Measurements from ENCODE around the gene ALDH2.
A peak's percentile ranks its signal among the peaks of the same experiment; 100 is the strongest.

ALDH2 gene

DNA sequence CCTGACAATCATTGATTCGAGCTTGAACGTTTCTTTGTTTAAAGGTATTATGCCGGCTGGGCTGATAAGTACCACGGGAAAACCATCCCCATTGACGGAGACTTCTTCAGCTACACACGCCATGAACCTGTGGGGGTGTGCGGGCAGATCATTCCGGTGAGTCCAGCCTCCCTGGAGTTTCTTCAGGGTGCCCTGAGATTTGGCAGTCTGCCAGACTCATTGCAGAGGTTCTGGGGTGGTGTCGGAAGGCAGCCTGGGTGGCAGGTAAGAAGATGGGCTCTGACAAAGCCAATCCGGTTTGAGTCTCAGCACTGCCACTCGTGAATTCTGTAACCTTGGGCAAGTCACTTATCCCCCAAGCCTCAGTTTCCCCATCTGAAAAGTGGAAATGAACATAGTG lies 23.0 kb downstream of the ALDH2 start:
- no peaks in the 10 kb centered on the region for H3K27me3 ChIP-seq

DNA sequence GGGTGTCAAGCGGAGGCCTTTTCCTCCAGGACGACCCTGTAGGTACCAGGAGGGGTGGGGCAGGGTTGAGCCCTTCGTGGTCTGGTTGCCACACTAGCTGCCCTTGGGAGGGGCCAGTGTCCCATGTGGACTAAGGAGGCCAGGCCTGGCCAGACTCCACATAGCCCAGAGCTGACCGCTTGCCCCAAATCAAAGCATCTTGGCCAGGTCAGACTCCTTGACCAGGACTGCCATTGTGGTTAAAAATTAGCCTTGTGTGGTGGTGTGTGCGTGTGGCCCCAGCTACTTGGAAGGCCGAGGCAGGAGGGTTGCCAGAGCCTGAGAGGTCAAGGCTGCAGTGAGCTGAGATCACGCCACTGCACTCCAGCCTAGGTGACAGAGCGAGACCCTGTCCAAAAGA lies 24.8 kb downstream of the ALDH2 start:
- H3K36me3 ChIP-seq, result peaks cover 54% of the 10 kb centered on the region
- H3K4me3 ChIP-seq (ENCODE audit: low read depth, low read length), result no peak overlapping the region
- H3K9me3 ChIP-seq, result no peaks in the 10 kb centered on the region
- DNase-seq, result no peak
- H3K27me3 ChIP-seq, result no peaks in the 10 kb centered on the region
- TF ChIP-seq, protein P1, sequence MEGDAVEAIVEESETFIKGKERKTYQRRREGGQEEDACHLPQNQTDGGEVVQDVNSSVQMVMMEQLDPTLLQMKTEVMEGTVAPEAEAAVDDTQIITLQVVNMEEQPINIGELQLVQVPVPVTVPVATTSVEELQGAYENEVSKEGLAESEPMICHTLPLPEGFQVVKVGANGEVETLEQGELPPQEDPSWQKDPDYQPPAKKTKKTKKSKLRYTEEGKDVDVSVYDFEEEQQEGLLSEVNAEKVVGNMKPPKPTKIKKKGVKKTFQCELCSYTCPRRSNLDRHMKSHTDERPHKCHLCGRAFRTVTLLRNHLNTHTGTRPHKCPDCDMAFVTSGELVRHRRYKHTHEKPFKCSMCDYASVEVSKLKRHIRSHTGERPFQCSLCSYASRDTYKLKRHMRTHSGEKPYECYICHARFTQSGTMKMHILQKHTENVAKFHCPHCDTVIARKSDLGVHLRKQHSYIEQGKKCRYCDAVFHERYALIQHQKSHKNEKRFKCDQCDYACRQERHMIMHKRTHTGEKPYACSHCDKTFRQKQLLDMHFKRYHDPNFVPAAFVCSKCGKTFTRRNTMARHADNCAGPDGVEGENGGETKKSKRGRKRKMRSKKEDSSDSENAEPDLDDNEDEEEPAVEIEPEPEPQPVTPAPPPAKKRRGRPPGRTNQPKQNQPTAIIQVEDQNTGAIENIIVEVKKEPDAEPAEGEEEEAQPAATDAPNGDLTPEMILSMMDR (IDR thresholded peaks at IDR 0.05; ENCODE audit: low read depth, low read length), result no peak
- no peaks in the 10 kb centered on the region for H3K4me1 ChIP-seq

More for the DNA sequence above, 23.0 kb downstream of the ALDH2 start:
- no peaks in the 10 kb centered on the region for H3K4me1 ChIP-seq
- H3K9me3 ChIP-seq, result no peaks in the 10 kb centered on the region
- no peak for DNase-seq
- H3K4me3 ChIP-seq (ENCODE audit: low read depth, low read length), result no peak overlapping the region
- TF ChIP-seq, protein P1 (IDR thresholded peaks at IDR 0.05; ENCODE audit: low read depth, low read length), result no peak
- H3K36me3 ChIP-seq, result peaks cover 63% of the 10 kb centered on the region

DNA sequence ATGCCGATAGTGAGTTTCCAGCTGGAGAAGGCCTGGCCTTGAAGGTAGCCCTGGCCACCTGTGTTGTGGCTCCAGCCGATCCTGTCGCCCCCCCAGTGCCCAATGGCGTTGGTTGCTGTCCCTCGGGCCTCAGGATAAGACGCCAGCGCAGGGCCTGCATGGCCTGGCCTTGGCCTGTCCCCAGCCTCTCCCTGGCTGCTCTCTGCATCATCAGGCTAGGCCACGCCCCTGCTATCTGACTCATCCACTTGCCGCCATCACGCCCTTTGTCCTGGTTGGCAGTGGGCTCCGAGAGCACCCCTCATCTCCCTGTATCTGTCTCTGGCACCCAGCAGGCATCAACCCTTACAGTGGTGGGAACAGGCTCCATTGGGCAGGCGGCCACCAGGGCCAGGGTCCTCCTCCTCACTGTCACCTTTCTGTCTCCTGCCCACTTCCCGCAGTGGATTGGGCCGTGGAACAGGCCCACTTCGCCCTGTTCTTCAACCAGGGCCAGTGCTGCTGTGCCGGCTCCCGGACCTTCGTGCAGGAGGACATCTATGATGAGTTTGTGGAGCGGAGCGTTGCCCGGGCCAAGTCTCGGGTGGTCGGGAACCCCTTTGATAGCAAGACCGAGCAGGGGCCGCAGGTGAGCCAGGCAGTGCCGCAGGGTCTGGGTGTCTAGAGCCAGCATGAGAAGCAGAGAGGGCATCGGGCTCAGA lies 25.6 kb downstream of the ALDH2 start:
- H3K36me3 ChIP-seq, result peaks cover 51% of the 10 kb centered on the region
- H3K27me3 ChIP-seq, result no peaks in the 10 kb centered on the region
- no peaks in the 10 kb centered on the region for H3K9me3 ChIP-seq
- DNase-seq, result peak; percentile 43
- no peaks in the 10 kb centered on the region for H3K4me1 ChIP-seq
- no peak overlapping the region for H3K4me3 ChIP-seq (ENCODE audit: low read depth, low read length)
- TF ChIP-seq, protein P1 (IDR thresholded peaks at IDR 0.05; ENCODE audit: low read depth, low read length), result no peak

DNA sequence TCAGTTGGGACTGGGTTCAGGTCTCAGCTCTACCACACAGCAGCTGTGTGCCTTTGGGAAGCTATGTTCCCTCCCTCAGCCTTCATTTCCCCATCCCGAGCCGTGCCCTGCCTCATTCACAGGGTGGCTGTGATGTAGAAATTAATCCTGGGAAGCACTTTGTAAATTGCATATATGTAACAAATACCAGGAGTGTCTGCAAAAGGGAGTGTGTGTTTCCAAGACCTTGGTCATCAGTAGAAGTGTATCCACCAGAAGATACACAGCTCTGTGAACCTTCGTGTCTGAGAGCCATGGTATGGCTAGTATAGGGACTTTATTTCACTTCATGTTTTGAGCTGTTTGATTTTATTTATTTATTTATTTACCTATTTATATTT lies 26.1 kb downstream of the ALDH2 start:
- H3K9me3 ChIP-seq, result no peaks in the 10 kb centered on the region
- H3K4me3 ChIP-seq (ENCODE audit: low read depth, low read length), result no peak overlapping the region
- H3K4me1 ChIP-seq, result no peaks in the 10 kb centered on the region
- no peak for DNase-seq
- TF ChIP-seq, protein P1 (IDR thresholded peaks at IDR 0.05; ENCODE audit: low read depth, low read length), result no peak
- no peaks in the 10 kb centered on the region for H3K27me3 ChIP-seq
- peaks cover 54% of the 10 kb centered on the region for H3K36me3 ChIP-seq

DNA sequence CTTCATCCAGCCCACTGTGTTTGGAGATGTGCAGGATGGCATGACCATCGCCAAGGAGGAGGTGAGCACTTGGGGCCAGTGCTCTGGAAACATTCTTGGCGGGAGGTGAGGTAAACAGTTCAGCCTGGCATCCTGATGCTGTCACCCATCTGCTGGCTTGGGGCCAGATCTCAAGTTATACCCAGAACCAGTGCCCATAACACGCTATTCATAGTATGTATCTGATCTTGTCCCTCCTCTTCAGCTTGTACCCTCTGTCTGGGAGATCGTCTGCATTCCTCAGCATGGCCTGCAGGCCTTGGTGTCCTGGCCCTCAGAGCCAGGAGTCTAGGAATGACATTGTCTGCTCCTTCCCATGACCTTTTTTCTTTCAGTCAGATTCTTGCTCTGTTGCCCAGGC lies 31.4 kb downstream of the ALDH2 start:
- Histone ChIP-seq H3K4me1 (no peaks in the 10 kb centered on the region), H3K36me3 (peaks cover 52% of the 10 kb centered on the region), H3K4me3 (ENCODE audit: low read depth, low read length) (no peak overlapping the region), H3K9me3 (no peaks in the 10 kb centered on the region), H3K27me3 (no peaks in the 10 kb centered on the region)
- DNase-seq, result no peak
- TF ChIP-seq, protein P1 (IDR thresholded peaks at IDR 0.05; ENCODE audit: low read depth, low read length), result no peak

DNA sequence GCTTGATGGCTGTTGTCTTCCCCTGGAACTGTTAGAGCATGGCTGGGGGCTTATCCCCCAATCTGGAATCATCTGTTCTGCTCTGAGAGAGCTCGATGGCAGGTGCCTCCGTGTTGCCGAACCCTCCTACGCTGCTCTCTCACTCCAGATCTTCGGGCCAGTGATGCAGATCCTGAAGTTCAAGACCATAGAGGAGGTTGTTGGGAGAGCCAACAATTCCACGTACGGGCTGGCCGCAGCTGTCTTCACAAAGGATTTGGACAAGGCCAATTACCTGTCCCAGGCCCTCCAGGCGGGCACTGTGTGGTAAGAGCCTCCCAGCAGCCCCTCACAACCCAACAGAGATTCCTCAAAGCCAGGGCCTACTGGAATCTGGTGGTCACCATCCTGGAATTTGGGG lies 33.0 kb downstream of the ALDH2 start:
- Histone ChIP-seq H3K9me3 (no peaks in the 10 kb centered on the region), H3K36me3 (peaks cover 44% of the 10 kb centered on the region), H3K4me1 (no peaks in the 10 kb centered on the region), H3K4me3 (ENCODE audit: low read depth, low read length) (no peak overlapping the region), H3K27me3 (no peaks in the 10 kb centered on the region)
- no peak for DNase-seq
- TF ChIP-seq, protein P1 (IDR thresholded peaks at IDR 0.05; ENCODE audit: low read depth, low read length), result no peak

Measured in BE2C (cell line).